ENCODE measurements around the gene E2F4.

- TF ChIP-seq EZH2phosphoT487 (IDR thresholded peaks at IDR 0.05) = no peak
- TF ChIP-seq, protein P1, sequence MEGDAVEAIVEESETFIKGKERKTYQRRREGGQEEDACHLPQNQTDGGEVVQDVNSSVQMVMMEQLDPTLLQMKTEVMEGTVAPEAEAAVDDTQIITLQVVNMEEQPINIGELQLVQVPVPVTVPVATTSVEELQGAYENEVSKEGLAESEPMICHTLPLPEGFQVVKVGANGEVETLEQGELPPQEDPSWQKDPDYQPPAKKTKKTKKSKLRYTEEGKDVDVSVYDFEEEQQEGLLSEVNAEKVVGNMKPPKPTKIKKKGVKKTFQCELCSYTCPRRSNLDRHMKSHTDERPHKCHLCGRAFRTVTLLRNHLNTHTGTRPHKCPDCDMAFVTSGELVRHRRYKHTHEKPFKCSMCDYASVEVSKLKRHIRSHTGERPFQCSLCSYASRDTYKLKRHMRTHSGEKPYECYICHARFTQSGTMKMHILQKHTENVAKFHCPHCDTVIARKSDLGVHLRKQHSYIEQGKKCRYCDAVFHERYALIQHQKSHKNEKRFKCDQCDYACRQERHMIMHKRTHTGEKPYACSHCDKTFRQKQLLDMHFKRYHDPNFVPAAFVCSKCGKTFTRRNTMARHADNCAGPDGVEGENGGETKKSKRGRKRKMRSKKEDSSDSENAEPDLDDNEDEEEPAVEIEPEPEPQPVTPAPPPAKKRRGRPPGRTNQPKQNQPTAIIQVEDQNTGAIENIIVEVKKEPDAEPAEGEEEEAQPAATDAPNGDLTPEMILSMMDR (IDR thresholded peaks at IDR 0.05) = no peak
These were observed 40.4 kb upstream of the E2F4 start for GRCh38 chr16:67151431-67152097.

Measured in neural progenitor cell (in vitro differentiated cells).